ENCODE measurements around the gene TTK.

TTK gene

GRCh38 chr6:79997728-79998127, 6.7 kb upstream of the TTK start:
- H3K4ac ChIP-seq (ENCODE audit: low read depth, low read length) = no peak overlapping the region
- H3K4me3 ChIP-seq (ENCODE audit: low read length) = no peak overlapping the region
- no peak for DNase-seq
- no peak overlapping the region for H3K4me2 ChIP-seq (ENCODE audit: low read length)
- H3K27me3 ChIP-seq (ENCODE audit: insufficient read depth, low read length, poor library complexity) = no peaks in the 10 kb centered on the region
- H2BK5ac ChIP-seq (ENCODE audit: low read length) = no peak overlapping the region
- H3K18ac ChIP-seq (ENCODE audit: low read length) = no peak overlapping the region
- H4K8ac ChIP-seq (ENCODE audit: low read depth, low read length) = no peak overlapping the region
- no peak overlapping the region for H4K5ac ChIP-seq (ENCODE audit: low read length)
- no peak overlapping the region for H3K56ac ChIP-seq (ENCODE audit: low read length)
- H2BK15ac ChIP-seq (replicated peaks; ENCODE audit: low read depth) = no peak overlapping the region
- no peak overlapping the region for H2BK120ac ChIP-seq (ENCODE audit: low read depth, low read length)
- no peak overlapping the region for H2AK5ac ChIP-seq (ENCODE audit: low read length)
- no peaks in the 10 kb centered on the region for H3K79me2 ChIP-seq (ENCODE audit: control insufficient read depth, insufficient read depth, low read length)
- no peak overlapping the region for H3K9ac ChIP-seq (ENCODE audit: low read length)
- H3K23ac ChIP-seq (ENCODE audit: low read length) = no peak overlapping the region
- no peaks in the 10 kb centered on the region for H3K36me3 ChIP-seq (ENCODE audit: control insufficient read depth, insufficient read depth, low read length)
- H3K27ac ChIP-seq (ENCODE audit: low read depth, low read length) = no peak overlapping the region
- H3K79me1 ChIP-seq (ENCODE audit: low read length) = no peaks in the 10 kb centered on the region
- H3K4me1 ChIP-seq (ENCODE audit: control insufficient read depth, low read depth, low read length) = no peaks in the 10 kb centered on the region
- no CpG with 5 or more reads among the region's 1 CpG for WGBS (ENCODE audit: extremely low coverage, insufficient coverage, low lambda C conversion rate)

GRCh38 chr6:80001337-80001736, 3.1 kb upstream of the TTK start:
- H3K79me1 ChIP-seq (ENCODE audit: low read length) = no peaks in the 10 kb centered on the region
- no peak overlapping the region for H3K4me3 ChIP-seq (ENCODE audit: low read length)
- no peak overlapping the region for H2BK15ac ChIP-seq (replicated peaks; ENCODE audit: low read depth)
- H2BK120ac ChIP-seq (ENCODE audit: low read depth, low read length) = no peak overlapping the region
- DNase-seq = no peak
- no peak overlapping the region for H2AK5ac ChIP-seq (ENCODE audit: low read length)
- peaks cover 3% of the 10 kb centered on the region for H3K4me1 ChIP-seq (ENCODE audit: control insufficient read depth, low read depth, low read length)
- no peak overlapping the region for H4K5ac ChIP-seq (ENCODE audit: low read length)
- H3K23ac ChIP-seq (ENCODE audit: low read length) = no peak overlapping the region
- no peak overlapping the region for H3K9ac ChIP-seq (ENCODE audit: low read length)
- whole genome bisulfite sequencing (ENCODE audit: extremely low coverage, insufficient coverage, low lambda C conversion rate) = no CpG with 5 or more reads among the region's 1 CpG
- H3K4me2 ChIP-seq (ENCODE audit: low read length) = no peak overlapping the region
- no peak overlapping the region for H2BK5ac ChIP-seq (ENCODE audit: low read length)
- peaks cover 9% of the 10 kb centered on the region for H3K79me2 ChIP-seq (ENCODE audit: control insufficient read depth, insufficient read depth, low read length)
- no peak overlapping the region for H3K18ac ChIP-seq (ENCODE audit: low read length)
- H3K56ac ChIP-seq (ENCODE audit: low read length) = no peak overlapping the region
- H3K36me3 ChIP-seq (ENCODE audit: control insufficient read depth, insufficient read depth, low read length) = no peaks in the 10 kb centered on the region
- H4K8ac ChIP-seq (ENCODE audit: low read depth, low read length) = no peak overlapping the region
- H3K4ac ChIP-seq (ENCODE audit: low read depth, low read length) = no peak overlapping the region
- no peaks in the 10 kb centered on the region for H3K27me3 ChIP-seq (ENCODE audit: insufficient read depth, low read length, poor library complexity)
- H3K27ac ChIP-seq (ENCODE audit: low read depth, low read length) = no peak overlapping the region

GRCh38 chr6:80003826-80004172, 650 bp upstream of the TTK start:
- H3K79me2 ChIP-seq (ENCODE audit: control insufficient read depth, insufficient read depth, low read length) = peaks cover 9% of the 10 kb centered on the region
- peak overlapping the region; percentile 56 for H3K4me2 ChIP-seq (ENCODE audit: low read length)
- H3K27me3 ChIP-seq (ENCODE audit: insufficient read depth, low read length, poor library complexity) = no peaks in the 10 kb centered on the region
- WGBS (ENCODE audit: extremely low coverage, insufficient coverage, low lambda C conversion rate) = no CpG with 5 or more reads among the region's 13 CpGs
- H4K5ac ChIP-seq (ENCODE audit: low read length) = no peak overlapping the region
- no peaks in the 10 kb centered on the region for H3K79me1 ChIP-seq (ENCODE audit: low read length)
- H3K23ac ChIP-seq (ENCODE audit: low read length) = no peak overlapping the region
- DNase-seq = no peak
- peak overlapping the region; percentile 43 for H3K18ac ChIP-seq (ENCODE audit: low read length)
- no peak overlapping the region for H2AK5ac ChIP-seq (ENCODE audit: low read length)
- peak overlapping the region; percentile 93 for H3K56ac ChIP-seq (ENCODE audit: low read length)
- H4K8ac ChIP-seq (ENCODE audit: low read depth, low read length) = peak overlapping the region; percentile 82
- peak overlapping the region; percentile 68 for H3K9ac ChIP-seq (ENCODE audit: low read length)
- peak overlapping the region; percentile 83 for H3K27ac ChIP-seq (ENCODE audit: low read depth, low read length)
- H2BK5ac ChIP-seq (ENCODE audit: low read length) = no peak overlapping the region
- no peak overlapping the region for H2BK120ac ChIP-seq (ENCODE audit: low read depth, low read length)
- H3K4me3 ChIP-seq (ENCODE audit: low read length) = peak overlapping the region; percentile 44
- no peak overlapping the region for H3K4ac ChIP-seq (ENCODE audit: low read depth, low read length)
- H2BK15ac ChIP-seq (replicated peaks; ENCODE audit: low read depth) = no peak overlapping the region
- peaks cover 3% of the 10 kb centered on the region for H3K4me1 ChIP-seq (ENCODE audit: control insufficient read depth, low read depth, low read length)
- no peaks in the 10 kb centered on the region for H3K36me3 ChIP-seq (ENCODE audit: control insufficient read depth, insufficient read depth, low read length)

- Histone ChIP-seq H3K56ac (ENCODE audit: low read length) (no peak overlapping the region), H4K5ac (ENCODE audit: low read length) (no peak overlapping the region), H2AK5ac (ENCODE audit: low read length) (no peak overlapping the region), H2BK5ac (ENCODE audit: low read length) (no peak overlapping the region), H3K18ac (ENCODE audit: low read length) (no peak overlapping the region), H3K23ac (ENCODE audit: low read length) (no peak overlapping the region), H3K4me3 (ENCODE audit: low read length) (peak overlapping the region; percentile 63), H3K79me1 (ENCODE audit: low read length) (no peaks in the 10 kb centered on the region), H3K36me3 (ENCODE audit: control insufficient read depth, insufficient read depth, low read length) (no peaks in the 10 kb centered on the region), H3K4ac (ENCODE audit: low read depth, low read length) (no peak overlapping the region), H2BK120ac (ENCODE audit: low read depth, low read length) (no peak overlapping the region), H3K9ac (ENCODE audit: low read length) (peak overlapping the region; percentile 73), H3K27me3 (ENCODE audit: insufficient read depth, low read length, poor library complexity) (no peaks in the 10 kb centered on the region), H2BK15ac (replicated peaks; ENCODE audit: low read depth) (no peak overlapping the region), H3K4me2 (ENCODE audit: low read length) (peak overlapping the region; percentile 15), H3K4me1 (ENCODE audit: control insufficient read depth, low read depth, low read length) (peaks cover 3% of the 10 kb centered on the region), H3K79me2 (ENCODE audit: control insufficient read depth, insufficient read depth, low read length) (peaks cover 9% of the 10 kb centered on the region), H4K8ac (ENCODE audit: low read depth, low read length) (no peak overlapping the region), H3K27ac (ENCODE audit: low read depth, low read length) (no peak overlapping the region)
- no peak for DNase-seq
- no CpG with 5 or more reads among the region's 6 CpGs for WGBS (ENCODE audit: extremely low coverage, insufficient coverage, low lambda C conversion rate)
Measured at GRCh38 chr6:80005406-80005805, 957 bp downstream of the TTK start.

GRCh38 chr6:80006541-80006940, 2.1 kb downstream of the TTK start:
- Histone ChIP-seq H3K18ac (ENCODE audit: low read length) (no peak overlapping the region), H3K56ac (ENCODE audit: low read length) (no peak overlapping the region), H3K79me1 (ENCODE audit: low read length) (no peaks in the 10 kb centered on the region), H3K9ac (ENCODE audit: low read length) (no peak overlapping the region), H2BK120ac (ENCODE audit: low read depth, low read length) (no peak overlapping the region), H4K8ac (ENCODE audit: low read depth, low read length) (no peak overlapping the region), H3K4me3 (ENCODE audit: low read length) (no peak overlapping the region), H3K4me1 (ENCODE audit: control insufficient read depth, low read depth, low read length) (peaks cover 3% of the 10 kb centered on the region), H2BK5ac (ENCODE audit: low read length) (no peak overlapping the region), H3K4ac (ENCODE audit: low read depth, low read length) (no peak overlapping the region), H3K27me3 (ENCODE audit: insufficient read depth, low read length, poor library complexity) (no peaks in the 10 kb centered on the region), H3K79me2 (ENCODE audit: control insufficient read depth, insufficient read depth, low read length) (peaks cover 9% of the 10 kb centered on the region), H2AK5ac (ENCODE audit: low read length) (no peak overlapping the region), H4K5ac (ENCODE audit: low read length) (no peak overlapping the region), H3K23ac (ENCODE audit: low read length) (no peak overlapping the region), H2BK15ac (replicated peaks; ENCODE audit: low read depth) (no peak overlapping the region), H3K36me3 (ENCODE audit: control insufficient read depth, insufficient read depth, low read length) (no peaks in the 10 kb centered on the region), H3K4me2 (ENCODE audit: low read length) (no peak overlapping the region), H3K27ac (ENCODE audit: low read depth, low read length) (no peak overlapping the region)
- no peak for DNase-seq
- no CpG with 5 or more reads among the region's 1 CpG for WGBS (ENCODE audit: extremely low coverage, insufficient coverage, low lambda C conversion rate)

GRCh38 chr6:80009531-80009930, 5.1 kb downstream of the TTK start:
- H3K4me2 ChIP-seq (ENCODE audit: low read length) = no peak overlapping the region
- no peak overlapping the region for H3K23ac ChIP-seq (ENCODE audit: low read length)
- no peaks in the 10 kb centered on the region for H3K36me3 ChIP-seq (ENCODE audit: control insufficient read depth, insufficient read depth, low read length)
- no peak overlapping the region for H2BK120ac ChIP-seq (ENCODE audit: low read depth, low read length)
- H3K18ac ChIP-seq (ENCODE audit: low read length) = no peak overlapping the region
- no peak for DNase-seq
- H3K4me3 ChIP-seq (ENCODE audit: low read length) = no peak overlapping the region
- H3K27me3 ChIP-seq (ENCODE audit: insufficient read depth, low read length, poor library complexity) = no peaks in the 10 kb centered on the region
- no peak overlapping the region for H2AK5ac ChIP-seq (ENCODE audit: low read length)
- H3K9ac ChIP-seq (ENCODE audit: low read length) = no peak overlapping the region
- WGBS (ENCODE audit: extremely low coverage, insufficient coverage, low lambda C conversion rate) = no CpG with 5 or more reads among the region's 1 CpG
- H4K5ac ChIP-seq (ENCODE audit: low read length) = no peak overlapping the region
- no peak overlapping the region for H3K56ac ChIP-seq (ENCODE audit: low read length)
- H3K4ac ChIP-seq (ENCODE audit: low read depth, low read length) = no peak overlapping the region
- no peaks in the 10 kb centered on the region for H3K4me1 ChIP-seq (ENCODE audit: control insufficient read depth, low read depth, low read length)
- no peak overlapping the region for H4K8ac ChIP-seq (ENCODE audit: low read depth, low read length)
- H2BK5ac ChIP-seq (ENCODE audit: low read length) = no peak overlapping the region
- peaks cover 9% of the 10 kb centered on the region for H3K79me2 ChIP-seq (ENCODE audit: control insufficient read depth, insufficient read depth, low read length)
- H2BK15ac ChIP-seq (replicated peaks; ENCODE audit: low read depth) = no peak overlapping the region
- no peaks in the 10 kb centered on the region for H3K79me1 ChIP-seq (ENCODE audit: low read length)
- no peak overlapping the region for H3K27ac ChIP-seq (ENCODE audit: low read depth, low read length)
